HEK293 (cell line): Measurements from ENCODE around the gene THRA.

Source experiments
- CTCF ChIA-PET: fragments of 350-600 bp; formaldehyde crosslinking; extraction: SDS; loops from one replicate; lab custom pipeline; 2021; ENCODE audit warnings: antibody characterized with exemption; lab: Yijun Ruan, JAX
- POLR2A ChIA-PET: fragments of 300-600 bp; formaldehyde crosslinking; extraction: SDS; loops from one replicate; lab custom pipeline; 2020; ENCODE audit warnings: antibody characterized with exemption, inconsistent platforms; lab: Yijun Ruan, JAX
- H3K27ac ChIP-seq: fragments of 200-500 bp; sonication (Bioruptor generic); 2 replicates; pipeline ENCODE4 v1.5.1; 2014; ENCODE audit warnings: low read depth, low read length, control low read depth, inconsistent platforms; ENCODE audit errors: extremely low read depth
- H3K36me3 ChIP-seq, 2 experiments: fragments of 200-500 bp in 1 of 2; sonication (Bioruptor generic) in 1 of 2; 1 replicate in 1 of 2; 2 replicates in 1 of 2; pipeline ENCODE4 v1.5.1; 2014 to 2017; ENCODE audit warnings: inconsistent platforms in 2 of 2, low read length in 2 of 2; ENCODE audit not compliant: control insufficient read depth in 2 of 2, insufficient read depth in 1 of 2
- H3K4me1 ChIP-seq: fragments of 200-500 bp; sonication (Bioruptor generic); 2 replicates; pipeline ENCODE4 v1.5.1; 2014; ENCODE audit warnings: mild to moderate bottlenecking, low read length, inconsistent platforms; ENCODE audit not compliant: control insufficient read depth, insufficient read depth
- H3K4me3 ChIP-seq: 2 replicates; pipeline ENCODE4 v1.5.1; 2011; ENCODE audit warnings: low read depth, mild to moderate bottlenecking, control low read depth, low read length, moderate library complexity
- H3K9me3 ChIP-seq: fragments of 200-500 bp; sonication (Bioruptor generic); 2 replicates; pipeline ENCODE4 v1.5.1; 2014; ENCODE audit warnings: low read depth, low read length, inconsistent platforms; ENCODE audit not compliant: control insufficient read depth, insufficient read depth
- BCL6B ChIP-seq: fragments of 450-650 bp; formaldehyde crosslinking; IDR thresholded peaks from 2 replicates; pipeline ENCODE4 v1.5.1; 2017; ENCODE audit warnings: missing biosample characterization, missing genetic modification characterization
- GLIS1 ChIP-seq: fragments of 450-650 bp; formaldehyde crosslinking; IDR thresholded peaks from 2 replicates; pipeline ENCODE4 v1.5.1; 2016; ENCODE audit warnings: missing biosample characterization, missing genetic modification characterization
- INSM2 ChIP-seq: fragments of 450-650 bp; formaldehyde crosslinking; IDR thresholded peaks from 2 replicates; pipeline ENCODE4 v1.5.1; 2016; ENCODE audit warnings: missing biosample characterization, missing genetic modification characterization
- KLF7 ChIP-seq: fragments of 450-650 bp; formaldehyde crosslinking; IDR thresholded peaks from 2 replicates; pipeline ENCODE4 v1.5.1; 2016; ENCODE audit warnings: missing biosample characterization, missing genetic modification characterization, borderline replicate concordance
- PRDM10 ChIP-seq: fragments of 450-650 bp; formaldehyde crosslinking; IDR thresholded peaks from 2 replicates; pipeline ENCODE4 v1.5.1; 2016; ENCODE audit warnings: missing biosample characterization, missing genetic modification characterization
- SP7 ChIP-seq: fragments of 450-650 bp; formaldehyde crosslinking; IDR thresholded peaks from 2 replicates; pipeline ENCODE4 v1.5.1; 2016; ENCODE audit warnings: missing biosample characterization, missing genetic modification characterization
- TSHZ1 ChIP-seq: fragments of 450-650 bp; formaldehyde crosslinking; IDR thresholded peaks from 2 replicates; pipeline ENCODE4 v1.5.1; 2016; ENCODE audit warnings: missing biosample characterization, missing genetic modification characterization, borderline replicate concordance
- YY2 ChIP-seq: fragments of 450-650 bp; formaldehyde crosslinking; IDR thresholded peaks from 2 replicates; pipeline ENCODE4 v1.5.1; 2016; ENCODE audit warnings: missing biosample characterization, missing genetic modification characterization
- ZBTB49 ChIP-seq: fragments of 450-650 bp; formaldehyde crosslinking; IDR thresholded peaks from 2 replicates; pipeline ENCODE4 v1.5.1; 2016; ENCODE audit warnings: missing biosample characterization, missing genetic modification characterization, low read depth
- ZBTB6 ChIP-seq: fragments of 450-650 bp; formaldehyde crosslinking; IDR thresholded peaks from 2 replicates; pipeline ENCODE4 v1.5.1; 2017; ENCODE audit warnings: missing biosample characterization, missing genetic modification characterization
- ZNF155 ChIP-seq: fragments of 450-650 bp; formaldehyde crosslinking; IDR thresholded peaks from 2 replicates; pipeline ENCODE4 v1.5.1; 2016; ENCODE audit warnings: missing biosample characterization, missing genetic modification characterization
- ZNF184 ChIP-seq: fragments of 450-650 bp; IDR thresholded peaks from 2 replicates; pipeline ENCODE4 v1.5.1; 2018; ENCODE audit warnings: missing biosample characterization, mild to moderate bottlenecking, missing genetic modification characterization
- ZNF311 ChIP-seq: fragments of 450-650 bp; formaldehyde crosslinking; IDR thresholded peaks from 2 replicates; pipeline ENCODE4 v1.5.1; 2017; ENCODE audit warnings: missing biosample characterization, missing genetic modification characterization, borderline replicate concordance
- ZNF416 ChIP-seq: fragments of 450-650 bp; formaldehyde crosslinking; IDR thresholded peaks from 2 replicates; pipeline ENCODE4 v1.5.1; 2016; ENCODE audit warnings: missing biosample characterization, missing genetic modification characterization
- ZNF449 ChIP-seq: fragments of 450-650 bp; formaldehyde crosslinking; IDR thresholded peaks from 2 replicates; pipeline ENCODE4 v1.5.1; 2017; ENCODE audit warnings: missing biosample characterization, mild to moderate bottlenecking, missing genetic modification characterization, moderate library complexity
- ZNF600 ChIP-seq: fragments of 450-650 bp; formaldehyde crosslinking; IDR thresholded peaks from 2 replicates; pipeline ENCODE4 v1.5.1; 2016; ENCODE audit warnings: missing biosample characterization, missing genetic modification characterization
- ZNF664 ChIP-seq: fragments of 450-650 bp; formaldehyde crosslinking; IDR thresholded peaks from 2 replicates; pipeline ENCODE4 v1.5.1; 2016; ENCODE audit warnings: missing biosample characterization, missing genetic modification characterization
- ZNF701 ChIP-seq: fragments of 450-650 bp; formaldehyde crosslinking; IDR thresholded peaks from 2 replicates; pipeline ENCODE4 v1.5.1; 2016; ENCODE audit warnings: missing biosample characterization, missing genetic modification characterization
- ZNF76 ChIP-seq: fragments of 450-650 bp; formaldehyde crosslinking; IDR thresholded peaks from 2 replicates; pipeline ENCODE4; 2016; ENCODE audit warnings: low read depth, missing biosample characterization, missing genetic modification characterization, borderline replicate concordance

The THRA gene

GRCh38 chr17:40099619-40100418 is 37.1 kb downstream of the THRA start (continued):
- TF ChIP-seq ZNF600 (tag by site-specific recombination) (no peak; the same call in 1 of the 2 replicates), ZNF449 (tag by site-specific recombination) (no peak), BCL6B (tag by site-specific recombination) (no peak), ZNF76 (tag by site-specific recombination) (no peak), KLF7 (tag by site-specific recombination) (no peak)

GRCh38 chr17:40100419-40100668 is 37.6 kb downstream of the THRA start, which contains the start of gene NR1D1:
Gene NR1D1, minus strand, starts transcription at chr17:40100589. Its CDS starts 495 bp downstream, at chr17:40100094.
- POLR2A ChIA-PET: interaction anchor here (0.8 to 5.3 kb wide), 16 partner anchors 12 to 1588 kb away, joined by 3 to 117 read pairs (median 7); partner anchors contain the start of genes CASC3, MED24, MSL1 and PSMD3
- peak within 1 kb of the TSS; percentile 23 for H3K4me3 ChIP-seq
- no peaks in the 10 kb centered on the region for H3K9me3 ChIP-seq
- CTCF ChIA-PET: interaction anchor here (0.9 to 7.2 kb wide), 12 partner anchors 12 to 101 kb away, joined by 3 to 61 read pairs (median 6); partner anchors contain the start of gene MED24
- peaks cover 0 to 17% of the 10 kb centered on the region in 2 experiments; a peak in 1 of 3 replicates for H3K36me3 ChIP-seq
- peak within 1 kb of the TSS; percentile 58 for H3K27ac ChIP-seq
- peaks cover 16% of the 10 kb centered on the region for H3K4me1 ChIP-seq
- TF ChIP-seq ZNF701 (tag by site-specific recombination): no peak
- no peak for TF ChIP-seq ZNF184 (tag by site-specific recombination)
- no peak for TF ChIP-seq ZNF155
- no peak for TF ChIP-seq PRDM10 (tag by site-specific recombination)
- no peak for TF ChIP-seq YY2 (tag by site-specific recombination)
- no peak for TF ChIP-seq TSHZ1 (tag by site-specific recombination)
- TF ChIP-seq ZBTB6 (tag by site-specific recombination): peak; percentile 51; the same call in 1 of the 2 replicates
- no peak for TF ChIP-seq ZBTB49
- no peak for TF ChIP-seq ZNF664
- TF ChIP-seq ZNF416 (tag by site-specific recombination): no peak
- TF ChIP-seq SP7 (tag by site-specific recombination): no peak; the same call in none of the 2 replicates
- TF ChIP-seq GLIS1: no peak
- no peak for TF ChIP-seq ZNF311 (tag by site-specific recombination)
- TF ChIP-seq INSM2: no peak
